TTC549 (cell line): Measurements from ENCODE around the gene NARS2.

Source experiments
- FAIRE-seq: peaks from 2 replicates; lab custom pipeline; 2012; peaks lifted over from hg19 to GRCh38; lab: Jason Lieb, UNC

The NARS2 gene

DNA sequence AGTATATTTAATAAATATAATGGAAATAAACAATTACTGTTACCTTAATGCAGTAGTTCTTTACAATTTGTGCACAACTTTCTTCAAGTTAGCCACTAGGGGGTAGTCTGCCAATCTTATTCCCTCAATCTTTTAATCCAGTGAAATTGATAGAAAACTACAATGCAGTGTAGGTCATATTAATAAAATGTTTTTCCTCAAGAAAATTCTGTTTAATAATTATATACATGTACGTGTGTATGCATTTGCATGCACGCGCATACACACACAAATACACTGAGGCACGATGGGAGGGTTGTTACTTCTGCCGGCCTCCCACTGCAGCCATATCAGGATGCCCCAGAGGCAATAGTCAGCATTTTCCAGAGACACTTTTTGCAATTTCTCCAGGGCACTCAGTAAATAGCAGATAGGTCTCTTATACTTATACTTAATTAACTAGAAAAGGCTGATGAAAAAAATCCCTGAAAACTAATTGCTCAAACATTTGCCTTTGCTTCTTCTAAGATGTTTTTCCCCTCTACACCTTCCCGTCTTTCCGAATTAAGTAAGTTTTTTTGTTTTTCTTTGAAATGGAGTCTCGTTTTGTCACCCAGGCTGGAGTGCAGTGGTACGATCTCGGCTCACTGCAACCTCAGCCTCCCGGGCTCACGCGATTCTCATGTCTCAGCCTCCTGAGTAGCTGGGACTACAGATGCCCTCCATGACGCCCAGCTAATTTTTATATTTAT lies 160.2 kb downstream of the NARS2 start:
- FAIRE-seq, result no peak

DNA sequence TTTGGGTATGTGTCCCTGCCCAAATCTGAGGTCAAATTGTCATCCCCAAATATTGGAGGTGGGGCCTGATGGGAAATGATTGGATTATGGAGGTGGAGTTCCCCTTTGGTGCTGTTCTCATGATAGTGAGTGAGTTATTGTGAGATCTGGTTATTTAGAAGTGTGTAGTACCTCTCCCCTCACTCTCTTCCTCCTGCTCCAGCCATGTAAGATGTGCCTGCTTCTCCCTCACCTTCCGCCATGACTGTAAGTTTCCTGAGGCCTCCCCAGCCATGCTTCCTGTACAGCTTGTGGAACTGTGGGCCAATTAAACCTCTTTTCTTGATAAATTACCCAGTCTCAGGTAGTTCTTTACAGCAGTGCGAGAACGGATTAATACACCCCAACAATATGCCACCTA lies 166.0 kb downstream of the NARS2 start:
- FAIRE-seq, result no peak

DNA sequence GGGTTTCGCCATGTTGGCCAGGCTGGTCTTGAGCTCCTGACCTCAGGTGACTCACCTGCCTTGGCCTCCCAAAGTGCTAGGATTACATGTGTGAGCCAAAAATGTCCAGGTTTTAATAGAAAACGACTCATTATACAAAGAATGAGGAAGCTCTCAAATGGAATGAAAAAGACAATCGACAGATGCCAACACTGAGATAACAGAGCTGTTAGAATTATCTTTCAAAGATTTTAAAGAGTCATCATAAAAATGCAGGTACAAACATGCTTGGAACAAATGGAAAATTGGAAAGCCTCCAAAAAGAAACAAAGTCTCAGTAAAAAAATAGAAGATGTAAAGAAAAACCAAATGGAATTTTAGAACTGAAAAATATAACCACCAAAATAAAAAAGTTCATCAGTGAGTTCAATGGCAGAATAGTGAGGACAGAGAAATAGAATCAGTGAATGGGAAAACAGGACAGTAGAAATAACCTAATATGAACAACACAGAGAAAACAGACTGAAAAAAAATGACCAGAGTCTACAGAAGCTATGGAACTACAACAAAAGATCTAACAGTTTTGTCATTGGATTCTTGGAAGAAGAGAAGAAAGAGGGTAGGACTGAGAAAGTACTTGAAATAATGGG lies 168.0 kb downstream of the NARS2 start:
- FAIRE-seq, result no peak

DNA sequence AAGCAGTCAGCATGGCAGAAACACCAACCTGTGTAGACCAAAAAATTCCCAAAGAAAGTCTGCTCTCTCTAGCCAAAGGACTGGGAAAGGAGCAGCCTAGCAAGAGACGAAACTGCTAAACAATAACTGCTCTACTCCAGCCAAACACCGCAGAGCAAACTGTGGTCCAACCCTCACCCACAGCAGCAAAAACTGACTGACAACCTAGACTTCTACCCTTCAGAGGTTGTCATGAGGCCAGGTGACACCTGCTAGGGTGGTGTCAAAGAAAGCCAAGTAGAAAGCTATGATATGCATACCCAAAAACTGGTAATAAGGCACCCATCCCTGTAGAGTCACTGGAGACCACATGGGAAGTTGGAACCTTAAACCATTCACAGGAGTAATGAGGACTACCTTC lies 168.9 kb downstream of the NARS2 start:
- no peak for FAIRE-seq

DNA sequence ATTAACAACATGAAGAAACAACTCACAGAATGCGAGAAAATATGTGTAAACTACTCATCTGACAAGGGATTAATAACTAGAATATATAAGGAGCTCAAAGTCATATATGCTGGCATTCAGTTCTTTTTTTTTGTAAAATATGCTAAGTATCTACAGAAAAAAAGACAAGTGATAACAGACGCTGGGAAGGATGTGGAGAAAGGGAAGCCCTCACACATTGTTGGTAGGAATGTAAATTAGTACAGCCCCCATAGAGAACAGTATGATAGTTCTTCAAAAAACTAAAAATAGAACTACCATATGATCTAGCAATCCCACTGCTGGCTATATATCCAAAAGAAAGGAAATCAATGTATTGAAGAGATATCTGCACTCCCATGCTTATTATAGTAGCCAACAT lies 170.9 kb downstream of the NARS2 start:
- no peak for FAIRE-seq

DNA sequence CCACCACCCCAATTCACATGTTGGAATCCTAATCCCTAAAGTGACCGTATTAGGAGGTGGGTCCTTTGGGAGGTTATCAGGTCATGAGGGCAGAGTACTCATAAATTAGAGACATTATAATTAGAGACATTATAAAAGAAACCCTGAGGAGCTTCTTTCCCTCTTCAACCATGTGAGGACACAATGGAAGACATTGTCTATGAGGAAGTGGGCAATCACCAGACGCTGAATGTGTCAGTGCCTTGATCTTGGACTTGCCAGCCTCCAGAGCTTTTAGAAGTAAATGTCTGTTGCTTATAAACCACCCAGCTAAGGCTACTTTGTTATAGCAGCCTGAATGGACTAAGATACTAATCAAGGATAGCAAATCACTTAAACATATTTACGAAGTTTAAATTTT lies 171.8 kb downstream of the NARS2 start:
- no peak for FAIRE-seq

DNA sequence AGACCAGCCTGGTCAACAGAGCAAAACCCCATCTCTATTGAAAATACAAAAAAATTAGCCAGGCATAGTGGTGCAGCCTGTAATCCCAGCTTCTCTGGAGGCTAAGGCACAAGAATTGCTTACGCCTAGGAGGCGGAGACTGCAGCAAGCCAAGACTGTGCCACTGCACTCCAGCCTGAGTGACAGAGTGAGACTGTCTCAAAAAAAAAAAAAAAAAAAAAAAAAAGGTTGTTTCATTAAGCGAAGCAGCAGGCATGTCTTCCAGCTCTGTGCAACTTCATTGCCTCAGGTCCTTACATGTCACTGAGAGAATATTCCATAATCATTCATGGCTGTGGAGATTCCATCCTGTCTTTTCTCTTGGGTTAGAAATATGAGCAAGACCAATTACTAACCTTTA lies 174.0 kb downstream of the NARS2 start:
- no peak for FAIRE-seq

DNA sequence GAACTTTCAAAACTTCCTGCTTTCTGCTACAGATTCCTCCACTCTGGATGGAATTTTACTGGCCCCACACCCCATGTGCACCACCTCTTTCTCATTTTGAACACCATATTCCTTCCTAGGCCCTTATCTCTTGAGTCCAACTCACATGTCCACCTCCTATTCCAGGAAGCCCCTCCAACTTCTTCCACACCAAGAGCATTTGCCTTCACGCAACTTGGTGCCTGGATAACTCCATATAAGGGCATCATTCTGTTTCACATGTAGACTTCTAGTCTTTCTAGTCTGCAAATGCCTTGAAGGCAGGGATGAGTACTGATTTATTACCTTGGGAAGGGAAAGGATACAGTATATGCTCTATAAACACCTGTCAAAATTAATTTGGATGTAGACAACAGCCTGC lies 174.5 kb downstream of the NARS2 start:
- FAIRE-seq, result no peak

DNA sequence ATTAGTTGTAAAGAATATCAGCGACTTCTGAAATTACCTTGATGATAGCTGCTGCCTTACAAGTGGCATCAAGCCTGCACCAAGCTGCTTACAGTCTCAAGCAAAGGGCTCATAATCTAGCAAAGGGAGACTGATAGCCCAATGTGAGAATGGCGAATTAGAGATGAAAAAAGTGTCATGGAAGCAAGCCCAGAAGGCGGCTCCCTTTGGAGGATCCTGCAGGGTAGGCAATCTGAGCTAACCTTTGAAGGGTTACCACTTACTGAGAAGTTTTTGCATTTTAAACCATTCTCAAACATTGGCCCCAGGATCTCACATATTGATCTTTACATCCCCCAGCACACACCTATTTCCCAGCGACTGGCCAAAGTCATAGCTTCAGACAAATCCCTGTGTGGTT lies 175.5 kb downstream of the NARS2 start:
- no peak for FAIRE-seq

DNA sequence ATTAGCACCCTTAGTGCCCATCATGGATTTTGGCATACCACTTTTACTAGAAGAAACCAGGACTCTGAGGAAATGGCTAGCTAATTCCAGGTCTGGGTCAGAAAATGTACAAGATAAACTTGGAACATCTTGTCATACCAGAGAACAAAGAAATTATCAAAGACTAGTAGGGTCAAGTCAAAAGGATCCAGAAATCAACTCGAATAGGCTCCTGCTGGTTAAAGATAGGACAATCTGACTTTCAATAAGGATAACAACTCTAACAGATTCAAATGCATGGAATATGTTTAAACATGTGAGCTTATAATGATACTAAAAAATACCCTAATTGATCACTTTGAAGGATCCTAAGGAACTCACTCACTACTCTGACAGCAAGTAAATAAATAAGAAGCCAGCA lies 175.9 kb downstream of the NARS2 start:
- no peak for FAIRE-seq

DNA sequence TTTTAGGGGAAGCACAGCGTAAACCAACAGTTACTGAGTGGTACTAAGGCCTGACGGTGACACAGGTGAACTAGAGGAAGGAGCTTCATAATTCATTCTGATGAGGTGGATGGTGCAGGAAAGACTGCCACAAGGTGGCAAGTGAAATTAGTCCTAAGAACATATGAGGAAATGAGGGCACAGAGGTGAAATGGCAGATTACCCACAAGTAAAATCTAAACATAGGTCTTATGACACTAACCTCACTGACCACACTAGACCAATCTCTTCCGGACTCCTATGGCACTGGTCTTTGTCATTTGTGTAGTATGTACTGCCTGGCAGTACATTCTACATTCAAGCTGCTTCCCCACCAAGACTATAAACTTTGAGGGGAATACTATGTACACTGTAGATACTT lies 177.3 kb downstream of the NARS2 start:
- FAIRE-seq, result no peak

DNA sequence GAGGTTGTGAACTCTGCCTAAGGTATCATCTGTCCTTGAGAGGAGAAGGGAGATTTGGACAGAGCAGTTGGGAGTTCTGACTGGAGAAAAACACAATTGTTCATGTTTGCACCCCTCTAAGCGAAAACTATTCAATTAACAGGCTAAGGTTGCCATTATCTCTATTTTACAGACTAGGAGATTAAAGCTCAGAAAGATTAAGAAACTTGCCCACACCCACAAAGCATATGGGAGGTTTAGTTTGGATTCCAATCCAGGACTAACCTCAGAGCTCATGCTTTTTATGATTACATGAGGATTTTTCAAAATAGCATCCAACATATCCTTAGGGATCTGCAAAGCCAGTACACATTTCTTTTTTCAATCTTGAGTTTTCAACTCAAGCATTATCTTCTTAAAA lies 179.1 kb downstream of the NARS2 start:
- no peak for FAIRE-seq

DNA sequence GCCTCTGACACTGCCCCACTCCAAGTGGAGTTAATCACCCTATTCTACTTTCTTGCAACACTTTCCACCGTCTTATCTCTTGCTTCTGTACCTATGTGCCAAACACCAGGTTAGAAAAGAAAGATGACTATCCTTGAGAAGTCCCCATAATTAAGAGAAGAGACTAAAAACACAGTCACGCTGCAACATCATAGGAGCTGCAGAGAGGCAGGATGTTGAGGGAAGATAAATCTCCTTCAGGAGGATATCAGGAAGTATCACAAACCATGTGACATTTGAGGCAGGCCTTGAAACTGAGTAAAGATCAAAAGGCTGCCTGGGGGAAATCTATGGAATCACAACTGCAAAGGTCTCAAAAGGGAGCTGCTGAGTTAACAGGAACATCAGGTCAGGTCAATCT lies 181.8 kb downstream of the NARS2 start:
- FAIRE-seq, result no peak

DNA sequence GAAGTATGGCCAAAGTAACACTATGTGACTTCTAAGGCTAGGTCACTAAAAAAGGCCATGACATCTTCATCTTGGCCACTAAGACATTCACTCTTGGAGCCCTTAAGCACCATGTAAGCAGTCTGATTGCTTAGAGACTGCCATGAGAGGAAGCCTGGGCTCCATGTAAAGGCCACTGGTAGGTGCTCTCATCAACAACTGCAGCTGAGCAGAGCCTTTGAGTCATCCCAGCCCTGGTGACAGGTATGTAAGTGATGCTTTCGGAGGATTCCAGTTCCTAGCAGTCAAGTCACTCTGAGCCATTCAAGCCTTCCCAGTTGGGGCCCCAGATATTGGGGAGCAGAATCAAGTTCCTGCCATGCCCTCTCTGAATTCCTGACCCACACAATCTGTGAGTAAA lies 183.2 kb downstream of the NARS2 start:
- no peak for FAIRE-seq

DNA sequence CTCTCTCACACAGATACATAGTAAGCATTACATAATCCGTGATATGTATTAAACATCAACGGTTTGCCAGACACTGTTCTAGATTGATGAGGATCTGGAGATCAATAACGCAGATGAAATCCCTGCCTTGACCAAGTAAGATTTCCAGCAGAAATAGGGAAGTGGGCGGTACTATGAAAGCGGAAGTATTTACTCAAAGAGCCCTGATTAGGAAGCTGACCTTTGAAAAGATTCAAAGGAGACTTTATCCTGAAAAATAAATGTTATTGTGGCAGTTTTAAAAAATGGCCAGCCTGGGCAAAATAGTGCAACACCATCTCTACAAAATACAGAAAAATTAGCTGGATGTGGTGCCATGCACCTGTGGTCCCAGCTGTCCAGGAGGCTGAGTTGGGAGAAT lies 183.9 kb downstream of the NARS2 start:
- no peak for FAIRE-seq

DNA sequence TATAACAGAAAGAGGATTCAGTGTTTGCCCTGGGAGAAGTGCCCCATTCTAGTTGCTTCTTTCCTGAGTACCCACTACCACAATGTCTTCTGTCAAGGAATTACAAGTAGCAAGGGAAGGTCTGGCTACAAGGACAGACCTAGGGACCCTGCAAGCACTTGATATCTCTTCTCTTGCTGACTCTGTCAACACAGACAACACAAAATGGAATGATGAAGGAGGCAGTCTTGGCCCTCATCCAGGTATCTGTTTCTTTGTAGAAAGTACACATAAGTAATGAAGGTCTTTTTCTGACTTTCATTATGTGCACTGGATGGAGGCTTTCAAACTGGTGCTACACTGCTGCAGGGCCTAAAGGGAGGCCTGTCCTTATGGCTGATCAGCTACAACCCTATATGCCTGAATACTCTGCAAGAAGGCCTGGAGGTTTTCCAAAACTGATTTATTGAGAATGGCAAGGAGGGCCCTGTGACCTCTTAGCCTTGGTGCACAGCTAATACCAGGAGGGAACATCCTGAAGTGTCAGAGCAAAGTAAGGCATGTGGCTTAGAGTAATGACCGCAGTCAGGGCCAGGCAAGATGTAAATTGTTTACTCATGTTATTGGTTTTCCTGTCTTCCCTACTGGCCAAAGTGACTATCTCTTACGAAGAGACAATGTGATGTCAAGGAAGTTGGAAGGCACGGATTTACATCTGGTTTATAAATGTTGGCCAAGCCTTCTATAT lies 188.3 kb downstream of the NARS2 start:
- no peak for FAIRE-seq
